GM18520 (cell line): ENCODE measurements around the gene PTRHD1.
A peak's percentile ranks its signal among the peaks of the same experiment; 100 is the strongest.
"Not testable (repeated sequence)": the region's sequence is repeated elsewhere in the genome, so short reads cannot be mapped to it uniquely, and the experiment has no call there.

Source experiments
- ATAC-seq: cut with Tn5 transposase; IDR thresholded peaks from one replicate; pipeline ENCODE4 v1.9.1; 2021; ENCODE audit not compliant: unreplicated experiment

PTRHD1 gene

DNA sequence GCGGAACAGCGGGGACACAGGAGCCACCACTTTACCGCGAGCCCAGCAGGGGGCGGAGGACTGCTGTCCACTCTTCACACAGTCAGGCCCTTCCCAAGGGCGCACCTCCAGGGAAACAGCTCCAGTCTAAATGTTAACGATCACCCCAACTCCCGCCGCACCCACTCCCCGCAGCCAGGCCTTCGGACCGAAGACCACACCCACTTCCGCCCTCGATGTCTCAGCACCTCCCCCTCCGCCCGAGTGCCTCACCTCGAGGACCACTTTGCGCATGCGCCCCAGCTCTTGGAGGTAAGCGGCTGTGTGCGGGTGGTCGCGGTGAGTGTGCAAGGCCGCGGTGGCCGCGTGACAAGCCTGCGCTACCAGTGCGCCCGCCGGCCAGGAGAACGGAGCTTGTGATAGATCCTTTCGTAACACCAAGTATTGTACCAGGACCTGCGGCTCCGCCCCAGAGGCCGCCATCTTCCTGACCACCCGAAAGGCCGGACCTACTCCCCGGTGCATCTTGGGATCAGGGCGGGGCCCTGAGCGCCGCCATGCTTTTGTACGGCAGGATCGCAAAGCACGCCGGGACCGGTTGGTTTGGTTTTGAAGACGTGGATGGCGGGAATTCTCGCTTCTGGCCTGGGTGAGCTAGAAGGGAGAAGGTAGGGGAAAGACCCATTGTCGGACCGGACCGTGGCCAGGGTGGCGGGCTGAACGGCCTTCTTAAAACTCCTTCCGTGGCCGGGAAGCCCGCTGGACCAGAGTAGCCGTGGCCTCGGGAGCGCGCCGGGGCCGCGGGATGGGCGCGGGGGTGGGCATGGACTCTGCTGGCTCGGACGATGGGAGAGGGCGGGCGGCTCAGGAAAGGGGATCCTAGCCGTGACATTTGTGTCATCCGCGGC is at the start of gene PTRHD1, which contains the start of gene CENPO:
TSS of gene PTRHD1 (minus strand) at position 518 of the 887 bp plus-strand sequence. CDS start at position 504, 14 bp downstream.
TSS of gene CENPO (plus strand) at position 552 of the 887 bp plus-strand sequence. CDS start 495 bp downstream, outside the sequence.
- ATAC-seq = peak; percentile 90

GRCh38 chr2:24842081-24843050 is 49.2 kb upstream of the PTRHD1 start:
- ATAC-seq = no peak

GRCh38 chr2:24840962-24841945 is 48.1 kb upstream of the PTRHD1 start:
- ATAC-seq = no peak

GRCh38 chr2:24840164-24840869 is 47.1 kb upstream of the PTRHD1 start:
- ATAC-seq = no peak

DNA sequence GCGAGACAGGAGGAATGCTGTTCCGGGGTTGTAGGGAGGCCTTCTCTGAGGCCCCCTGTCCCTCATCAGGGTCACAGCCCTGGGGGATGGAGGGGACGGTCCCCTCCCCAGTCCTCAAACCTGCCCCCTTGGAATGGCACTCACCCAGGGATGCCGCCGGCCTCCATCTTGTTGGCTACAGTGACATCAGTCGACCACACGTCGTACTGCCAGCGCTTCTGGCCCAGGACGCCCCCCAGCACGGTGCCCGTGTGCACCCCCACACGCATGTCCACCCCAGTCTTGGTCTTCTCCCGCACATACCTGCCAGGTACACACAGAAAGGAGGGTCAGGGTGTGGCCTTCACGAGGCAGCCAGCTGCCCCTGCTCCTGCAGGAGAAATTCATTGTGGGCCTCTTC is 46.5 kb upstream of the PTRHD1 start:
- ATAC-seq = no peak

GRCh38 chr2:24838541-24838940 is 45.4 kb upstream of the PTRHD1 start:
- no peak for ATAC-seq

DNA sequence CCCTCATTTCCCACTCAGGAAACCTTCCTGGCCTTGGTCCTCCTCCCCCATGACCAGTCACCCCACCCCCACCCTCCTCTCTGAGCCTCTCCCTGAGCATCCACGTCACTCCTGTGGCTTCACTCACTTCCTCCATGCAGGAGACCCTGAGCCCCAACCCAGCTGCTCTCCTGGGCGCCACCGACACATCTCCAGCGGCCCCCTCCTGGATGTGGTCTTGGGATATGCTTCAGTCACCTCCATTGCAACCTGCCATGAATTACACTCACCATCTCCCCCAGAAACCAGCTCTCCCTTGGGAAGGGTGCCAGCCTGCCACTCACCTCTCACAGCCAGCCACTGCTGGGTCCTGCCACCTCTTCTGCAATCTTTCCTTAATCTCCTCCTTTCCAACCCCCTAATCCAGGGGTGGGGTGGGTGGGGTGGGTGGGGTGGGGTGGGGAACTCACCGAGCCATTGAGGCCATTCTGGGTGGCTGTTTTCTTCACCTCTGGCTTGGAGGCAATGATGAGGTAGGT is 44.9 kb upstream of the PTRHD1 start:
- ATAC-seq = no peak

- no peak for ATAC-seq
These were observed 43.5 kb upstream of the PTRHD1 start for GRCh38 chr2:24836706-24837105.

- ATAC-seq = no peak
These were observed 43.0 kb upstream of the PTRHD1 start for GRCh38 chr2:24836206-24836605.

GRCh38 chr2:24835411-24835810 is 42.2 kb upstream of the PTRHD1 start:
- ATAC-seq = not testable (repeated sequence)

DNA sequence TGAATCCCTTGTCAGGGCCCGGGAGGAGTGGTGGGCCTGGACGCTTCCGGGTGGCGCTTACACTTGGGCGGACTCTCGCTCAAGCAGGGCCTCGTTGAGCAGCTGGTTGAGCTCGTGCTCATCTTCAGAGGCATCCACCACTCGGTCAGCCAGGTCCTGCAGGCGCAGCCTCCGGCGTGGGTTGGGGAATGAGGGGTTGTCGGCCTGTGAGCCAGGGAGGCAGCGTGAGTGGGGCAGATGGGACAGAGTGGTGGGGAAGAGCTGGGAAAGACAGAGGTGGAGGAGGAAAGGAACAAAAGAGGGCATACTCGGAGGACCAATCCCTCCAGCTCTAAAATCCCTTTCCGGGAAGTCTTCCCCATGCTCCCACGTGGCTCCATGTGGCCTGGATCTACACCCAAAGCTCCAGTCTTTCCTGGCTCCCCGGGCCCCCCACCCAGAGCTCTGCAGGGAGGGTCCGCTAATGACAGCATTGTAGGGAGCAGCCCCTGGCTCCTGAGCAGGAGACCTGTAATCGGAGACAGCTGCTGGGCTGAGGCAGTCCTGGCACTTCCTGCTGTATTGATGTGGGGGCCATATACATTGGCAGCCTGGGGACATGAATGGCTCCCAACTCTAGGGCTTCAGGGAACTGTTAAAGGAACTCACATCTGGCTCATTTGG is 41.7 kb upstream of the PTRHD1 start:
- ATAC-seq = no peak

DNA sequence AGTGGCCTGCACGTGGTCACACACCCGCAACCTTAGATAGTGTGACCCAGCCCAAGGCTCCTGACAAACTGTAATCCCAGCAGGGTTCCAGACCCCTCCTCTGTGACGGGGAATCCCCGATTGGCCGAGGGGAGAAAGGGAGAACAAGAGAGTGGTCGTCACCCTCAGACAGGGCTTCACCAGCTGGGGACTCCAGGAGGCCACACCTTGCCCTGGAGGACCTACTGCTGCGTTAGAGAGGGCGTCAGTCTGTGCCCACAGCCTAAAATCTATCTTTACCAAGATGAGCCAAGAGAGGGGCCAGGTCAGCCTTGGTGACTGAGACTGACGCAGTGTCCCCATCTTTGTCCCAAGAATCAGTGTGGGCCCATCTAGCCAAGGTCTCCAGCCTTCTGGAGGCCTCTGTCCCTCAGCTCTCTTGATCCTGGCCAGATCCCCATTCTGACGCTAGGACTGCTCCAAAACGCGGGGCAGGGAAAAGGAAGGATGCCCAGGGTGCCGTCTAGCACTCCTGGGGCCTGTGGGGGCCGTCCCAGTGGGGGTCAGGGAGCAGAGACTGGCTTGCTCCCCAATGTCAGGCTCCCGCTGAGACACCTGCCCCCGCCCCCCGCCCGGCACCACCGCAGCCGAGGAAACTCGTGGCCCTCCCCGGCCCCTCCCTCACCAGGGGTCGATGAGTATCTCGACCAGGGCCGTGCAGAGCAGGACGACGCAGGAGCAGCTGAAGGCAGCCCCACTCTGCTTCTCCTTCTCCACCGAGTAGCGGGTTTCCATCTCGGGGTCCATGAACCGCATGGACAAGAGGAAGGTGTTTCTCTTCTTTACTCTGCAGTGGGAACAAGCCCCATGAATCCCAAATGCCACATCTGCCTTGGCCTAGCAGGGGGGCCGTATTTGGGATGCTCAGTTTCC is 40.9 kb upstream of the PTRHD1 start:
- no peak for ATAC-seq

DNA sequence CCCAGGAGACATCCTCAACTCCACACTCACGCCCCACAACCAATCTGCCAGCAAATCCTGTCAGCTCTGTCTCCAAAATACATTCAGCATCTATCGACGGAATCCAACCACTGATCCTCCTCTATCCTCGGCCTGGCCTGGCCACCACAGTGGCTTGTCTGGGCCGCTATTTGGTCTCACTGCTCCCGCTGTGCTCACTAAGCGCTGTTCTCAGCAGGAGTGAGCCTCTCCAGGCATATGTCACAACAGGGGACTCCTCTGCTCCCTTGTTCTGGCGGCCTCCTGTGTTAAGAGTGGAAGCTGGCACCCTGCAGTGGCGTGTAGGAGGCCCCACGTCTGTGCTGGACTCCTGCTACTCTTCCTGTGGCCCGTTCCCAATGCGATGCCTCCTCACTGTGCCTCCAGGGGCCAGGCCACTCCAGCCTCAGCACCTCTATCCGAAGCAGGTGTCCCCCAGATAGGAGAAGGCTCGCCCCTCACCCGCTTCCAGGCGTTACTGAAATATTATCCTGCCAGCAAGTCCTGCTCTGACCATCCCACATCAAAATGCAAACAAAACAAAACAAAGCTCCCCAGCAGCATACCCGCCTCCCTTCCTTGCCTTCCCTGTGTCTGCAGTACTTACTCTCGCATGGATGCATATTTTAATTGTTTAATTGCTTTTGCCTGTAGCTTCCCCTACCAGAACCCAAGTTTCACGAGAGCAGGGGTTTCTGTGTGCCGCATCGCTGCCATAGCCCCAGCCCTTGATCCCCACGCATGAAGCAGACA is 39.9 kb upstream of the PTRHD1 start:
- no peak for ATAC-seq

DNA sequence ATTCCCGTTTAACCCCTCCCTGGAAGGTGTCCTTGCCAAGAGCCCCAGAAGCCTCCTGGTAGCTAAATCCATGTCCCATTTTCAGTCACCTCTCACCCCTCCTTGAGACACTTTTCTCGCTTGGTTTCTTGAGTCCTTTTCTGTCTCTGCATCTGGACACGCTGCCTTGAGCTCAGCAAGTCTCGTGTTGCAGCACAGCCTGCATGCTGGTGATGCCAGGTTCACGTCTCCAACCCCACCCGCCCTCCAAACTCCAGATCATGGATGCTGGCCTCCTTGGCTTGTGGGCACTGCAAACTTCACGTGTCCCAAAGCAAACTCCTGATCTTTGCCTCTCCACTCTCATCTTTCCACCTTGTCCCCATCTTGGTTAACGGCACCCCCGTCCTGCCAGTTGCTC is 39.3 kb upstream of the PTRHD1 start:
- ATAC-seq = no peak

GRCh38 chr2:24832073-24832461 is 38.9 kb upstream of the PTRHD1 start:
- no peak for ATAC-seq

- no peak for ATAC-seq
These were observed 38.3 kb upstream of the PTRHD1 start for GRCh38 chr2:24831221-24832072.
